T follicular helper cell (primary cell): ENCODE measurements around the gene DPYSL3.

Experiments used
- DNase-seq: peaks from one replicate; pipeline ENCODE4 v3.0.0-alpha.2; 2020; ENCODE audit warnings: low read depth

The DPYSL3 gene

DNA sequence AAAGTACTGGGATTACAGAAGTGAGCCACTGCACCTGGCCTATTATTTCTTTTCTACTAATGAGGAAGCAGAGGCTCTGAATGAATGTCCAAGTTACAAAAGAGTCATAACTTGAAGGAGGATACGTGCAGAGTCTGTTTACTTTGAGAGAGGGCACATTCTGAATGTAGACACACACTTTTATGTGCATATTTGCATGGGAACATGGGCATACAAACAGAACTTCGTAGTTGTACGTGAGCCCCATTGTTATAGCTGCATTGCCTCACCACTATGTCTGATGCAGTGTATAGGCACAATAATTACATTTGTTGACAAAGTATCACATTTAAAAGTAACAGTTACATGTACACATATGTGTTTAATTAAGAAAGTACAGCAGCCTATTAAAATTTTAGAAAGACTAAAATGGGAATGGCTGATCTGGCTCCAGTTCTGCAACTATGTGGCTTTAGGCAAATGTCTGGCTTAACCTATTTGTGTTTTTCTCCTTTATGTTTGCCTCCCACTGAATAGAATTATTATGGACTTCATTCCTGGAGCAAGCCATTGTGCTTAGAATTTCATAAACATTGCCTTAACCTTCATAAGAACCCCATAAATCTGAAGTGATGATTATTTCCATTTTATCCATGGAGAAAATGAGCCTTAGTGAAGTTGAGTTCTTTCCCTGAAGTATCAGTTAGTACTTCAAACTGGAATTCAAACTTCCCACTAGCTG lies 3.0 kb upstream of the DPYSL3 start:
- no peak for DNase-seq

DNA sequence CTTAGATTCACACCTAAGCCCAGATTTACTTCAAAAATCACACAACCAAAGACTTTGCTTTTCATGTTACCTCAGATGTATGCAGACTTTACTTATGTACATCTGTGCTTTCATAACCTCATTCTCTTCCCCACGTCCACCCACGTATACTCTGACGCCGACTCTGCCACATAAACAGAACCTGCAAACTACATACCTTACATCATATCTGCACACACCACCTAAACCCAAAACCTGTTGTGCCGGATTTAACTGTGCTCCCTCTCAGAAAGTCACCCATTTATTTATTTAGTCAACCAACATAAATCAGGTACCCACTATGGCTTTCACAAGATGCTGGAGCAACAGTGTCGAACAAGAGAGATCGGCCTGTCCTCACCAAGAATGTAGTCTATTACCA lies 1.0 kb upstream of the DPYSL3 start:
- no peak for DNase-seq

DNA sequence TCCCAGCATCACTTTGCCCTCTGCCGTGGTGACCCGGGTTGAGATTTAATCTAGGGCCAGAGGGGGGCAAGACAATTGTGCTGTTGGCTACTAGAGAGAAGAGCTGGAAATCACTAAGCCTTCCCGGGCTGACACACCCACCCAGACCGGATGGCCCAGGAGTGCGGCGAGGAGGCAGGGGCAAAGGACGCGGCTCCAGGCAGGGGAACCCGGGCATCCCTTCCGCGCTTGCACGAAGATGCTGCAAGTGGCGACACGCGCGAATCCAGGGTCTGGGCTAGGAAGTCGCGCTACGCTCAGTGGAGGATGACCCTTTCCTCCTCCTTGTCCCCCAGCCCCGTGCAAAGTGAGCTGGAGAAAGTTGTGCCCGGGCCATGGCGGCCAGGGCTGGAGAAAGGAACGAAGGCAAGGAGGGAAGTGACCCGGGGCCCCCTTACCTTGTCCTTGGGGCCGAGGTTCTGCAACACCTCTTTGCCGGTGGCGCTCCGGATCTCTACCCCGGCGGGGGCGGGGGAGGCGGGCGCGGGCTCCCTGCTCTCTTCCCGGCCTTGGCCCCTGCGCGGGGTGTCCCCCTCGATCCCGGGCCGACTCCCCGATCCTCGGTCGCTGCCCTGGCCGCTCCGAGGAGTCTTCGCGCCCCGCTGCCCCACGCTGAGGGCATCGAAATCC lies 693 bp downstream of the DPYSL3 start:
- no peak for DNase-seq

DNA sequence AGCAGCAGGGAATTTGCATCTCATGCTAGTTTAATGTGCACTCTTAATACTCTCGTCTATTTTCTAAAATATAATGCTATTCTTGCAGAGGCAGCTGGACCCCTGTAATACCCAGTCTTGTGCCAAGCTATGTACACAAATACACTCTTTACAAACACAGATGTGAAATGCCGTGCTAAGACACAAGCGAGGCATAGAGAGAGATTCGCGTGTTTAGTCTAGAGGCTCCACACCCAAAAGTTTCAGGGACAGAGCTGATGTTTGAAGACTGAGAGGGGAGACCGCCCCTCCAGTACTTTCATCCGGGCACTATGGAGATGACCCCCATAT lies 1.2 kb downstream of the DPYSL3 start:
- no peak for DNase-seq

DNA sequence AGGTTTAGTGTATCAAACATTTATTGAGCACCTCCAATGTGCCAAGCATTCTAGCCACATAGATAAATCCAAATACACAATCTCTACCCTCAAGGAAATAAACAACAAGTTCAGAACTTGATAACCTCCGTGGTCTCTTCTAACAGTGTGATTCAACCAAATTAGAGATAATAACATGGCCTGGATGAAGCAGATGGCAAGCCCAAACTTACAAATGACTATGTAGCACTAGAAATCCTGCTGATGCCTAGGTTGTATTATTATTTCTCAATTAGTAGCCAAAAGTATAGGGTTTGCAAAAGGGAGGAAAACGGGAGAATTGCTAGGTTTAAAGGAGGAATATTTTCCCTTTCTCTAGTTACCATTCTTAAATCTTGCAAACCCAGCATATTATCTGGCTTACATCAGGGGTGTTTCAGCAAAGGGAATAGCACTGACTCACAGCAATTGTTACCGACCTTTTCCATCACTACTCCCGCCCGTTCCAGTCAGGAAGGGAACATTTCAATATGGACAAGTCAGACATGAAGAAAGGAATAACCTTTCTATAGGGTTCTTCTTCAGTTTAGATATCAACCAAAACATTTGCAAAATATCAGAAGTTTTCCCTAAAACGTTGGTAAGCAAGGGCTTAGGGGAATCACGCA lies 2.3 kb downstream of the DPYSL3 start:
- DNase-seq: no peak

DNA sequence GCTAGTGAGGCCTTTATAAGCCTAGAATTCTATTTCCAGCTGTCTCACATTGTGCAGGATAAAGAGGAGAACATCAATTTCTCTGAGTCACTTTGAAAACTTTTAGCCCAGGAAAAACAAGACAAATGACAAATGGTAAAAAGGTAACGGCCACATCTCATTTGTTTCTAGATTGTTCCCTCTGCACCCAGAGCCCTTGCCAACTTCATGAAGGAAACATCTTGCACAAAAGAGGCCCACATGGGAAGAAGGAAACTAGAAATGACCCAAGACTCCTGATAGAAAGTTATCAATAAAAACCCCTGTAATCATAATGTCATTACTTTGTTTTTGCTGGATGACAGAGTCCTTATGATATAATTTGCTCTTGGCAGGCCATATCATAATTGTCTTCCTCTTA lies 5.3 kb downstream of the DPYSL3 start:
- no peak for DNase-seq

DNA sequence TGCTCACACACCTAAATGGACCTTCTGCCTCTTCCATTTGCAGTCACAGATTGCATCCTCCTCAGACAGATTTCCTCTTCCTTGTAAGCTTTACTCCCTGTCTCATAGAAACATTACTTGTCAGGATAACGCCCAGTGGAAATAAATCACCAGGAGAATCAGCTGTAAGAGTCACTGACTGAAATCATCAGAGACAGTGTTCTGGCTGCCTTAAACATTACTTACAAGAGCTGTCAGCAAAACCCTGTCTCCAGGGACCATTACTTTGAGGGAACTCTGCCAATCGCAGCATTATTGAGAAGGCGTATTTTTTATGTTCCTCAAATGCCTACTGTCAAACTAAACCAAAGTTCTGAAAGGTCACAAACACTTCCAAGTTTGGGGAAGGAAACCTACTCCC lies 5.9 kb downstream of the DPYSL3 start:
- DNase-seq: no peak

DNA sequence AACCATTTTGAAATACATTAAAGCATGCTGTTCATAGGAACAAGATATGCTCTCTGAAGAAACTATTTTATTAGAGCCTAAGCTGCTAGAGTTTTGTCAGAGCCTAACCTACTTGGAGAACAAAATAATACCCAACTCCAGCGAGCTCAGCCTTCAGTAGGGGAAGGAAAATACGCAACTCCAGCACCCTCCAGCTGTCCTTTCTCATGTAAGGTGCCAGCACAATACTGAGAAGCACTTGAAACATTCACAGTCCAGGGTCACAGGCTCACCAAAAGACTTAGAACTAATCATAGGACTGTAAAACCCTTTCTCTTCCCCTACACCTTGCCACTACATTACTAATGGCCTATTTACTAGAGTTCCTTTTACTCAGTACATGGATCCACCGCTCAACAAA lies 18.9 kb downstream of the DPYSL3 start:
- DNase-seq: no peak

DNA sequence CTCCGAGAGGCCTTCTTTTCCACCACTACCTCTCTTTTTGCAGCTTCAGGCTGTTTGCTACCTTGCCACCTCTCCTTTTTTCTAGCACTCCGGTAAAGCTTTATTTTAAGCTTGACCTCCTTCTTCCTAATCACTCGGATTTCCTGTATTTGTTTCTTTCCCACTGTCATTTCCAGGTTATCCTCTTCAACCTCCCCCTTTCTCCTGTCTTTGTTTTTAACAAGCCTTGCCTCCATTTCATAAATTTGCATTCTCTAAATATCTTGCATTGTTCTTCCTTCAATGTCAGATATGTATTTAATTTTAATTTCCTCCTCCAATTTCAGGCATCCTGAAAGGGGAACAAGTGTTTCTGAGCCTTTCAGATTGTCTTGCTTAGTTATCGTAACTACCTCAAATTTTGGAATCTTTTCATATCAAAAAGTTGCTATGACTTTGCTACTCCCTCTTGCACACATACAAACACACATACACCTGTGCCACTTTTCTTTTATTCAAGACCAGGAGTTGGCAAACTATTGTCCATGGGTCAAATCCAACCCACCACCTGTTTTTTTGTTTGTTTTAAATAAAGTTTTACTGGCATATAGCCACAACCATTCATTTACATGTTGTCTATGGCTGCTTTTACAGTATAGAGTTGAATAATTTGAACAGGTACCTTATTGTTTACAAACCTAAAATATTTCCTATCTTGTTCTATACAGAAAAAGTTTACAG lies 22.7 kb downstream of the DPYSL3 start:
- DNase-seq: no peak

DNA sequence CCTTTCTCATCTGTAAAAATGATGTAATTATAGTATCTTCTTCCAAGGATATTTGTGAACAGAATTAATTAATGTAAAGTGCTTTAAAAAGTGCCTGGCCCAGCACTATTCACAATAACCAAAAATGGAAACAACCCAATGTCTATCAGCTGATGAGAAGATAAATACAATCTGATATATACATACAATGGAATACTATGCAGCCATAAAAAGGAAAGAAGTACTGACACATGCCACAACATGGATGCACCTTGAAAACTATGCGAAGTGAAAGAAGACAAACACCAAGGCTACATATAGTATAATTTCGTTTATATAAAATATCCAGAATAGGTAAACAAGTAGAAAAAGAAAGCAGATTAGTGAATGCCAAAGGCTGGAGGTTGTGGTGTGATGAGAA lies 24.1 kb downstream of the DPYSL3 start:
- no peak for DNase-seq

DNA sequence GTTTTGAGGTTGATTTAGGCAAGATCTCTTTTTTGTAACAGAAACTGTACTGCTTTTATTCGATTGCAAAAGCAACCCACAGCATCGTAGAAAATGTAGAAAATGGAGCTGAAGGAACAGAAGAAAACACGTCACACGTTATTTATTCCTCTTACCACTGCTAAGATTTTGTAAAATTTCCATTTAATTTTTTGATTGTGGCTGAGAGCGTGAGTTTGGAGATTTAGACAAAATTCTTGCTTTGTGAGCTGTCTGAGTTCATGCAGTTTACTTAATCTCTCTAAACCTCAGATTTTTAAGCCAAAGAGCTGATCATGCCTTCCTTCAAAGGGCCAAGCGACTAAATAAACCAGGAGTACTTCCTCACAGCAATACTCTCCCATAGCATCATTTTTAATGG lies 24.8 kb downstream of the DPYSL3 start:
- DNase-seq: no peak

DNA sequence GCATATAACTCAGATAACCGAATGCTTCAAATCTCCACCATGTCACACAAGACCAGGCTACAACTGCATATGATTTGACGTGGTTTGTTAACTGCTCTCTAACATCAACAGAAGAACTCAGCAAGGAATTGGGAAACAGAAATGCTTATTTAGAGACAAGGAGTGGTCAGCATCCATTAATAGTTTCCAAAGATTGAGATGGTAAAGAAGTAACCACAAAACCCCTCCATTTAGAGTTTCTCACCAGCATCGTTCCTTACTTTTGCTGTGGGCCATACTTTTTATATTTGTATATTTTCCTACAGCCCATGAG lies 25.2 kb downstream of the DPYSL3 start:
- DNase-seq: no peak

DNA sequence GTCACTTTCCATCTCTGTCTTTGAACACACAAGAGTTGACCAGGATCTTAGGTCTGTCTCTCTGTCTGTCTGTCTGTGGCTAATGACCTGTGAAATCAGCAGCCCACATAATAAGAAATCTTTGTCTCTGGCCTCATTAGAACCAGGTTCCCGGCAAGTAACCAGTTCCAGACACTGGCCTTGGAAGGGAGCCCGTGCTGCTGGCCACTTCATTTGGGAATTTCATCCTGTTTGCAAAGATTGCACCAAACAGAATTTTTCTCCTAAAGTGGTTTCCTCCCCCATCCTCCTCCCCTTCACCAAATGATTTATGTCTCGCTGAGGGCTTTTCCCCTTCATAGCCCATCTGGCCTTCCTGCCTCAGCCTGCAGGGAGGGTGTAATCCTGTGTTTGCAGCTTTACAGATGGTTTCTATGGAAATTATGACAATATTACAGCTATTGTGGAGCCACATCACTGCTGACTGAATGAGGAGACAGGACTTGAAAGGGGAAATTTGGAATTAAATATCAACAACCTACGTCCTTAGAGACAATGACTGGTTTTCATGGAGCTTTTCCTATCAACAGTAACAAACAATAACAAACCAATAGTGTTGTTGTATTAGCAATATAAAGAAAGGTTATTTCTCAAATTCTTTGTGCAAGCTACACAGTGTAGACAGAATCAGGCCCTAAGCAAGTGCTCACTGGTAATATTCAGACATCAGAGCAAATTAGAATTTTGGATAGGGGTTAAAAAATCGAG lies 25.7 kb downstream of the DPYSL3 start:
- no peak for DNase-seq

DNA sequence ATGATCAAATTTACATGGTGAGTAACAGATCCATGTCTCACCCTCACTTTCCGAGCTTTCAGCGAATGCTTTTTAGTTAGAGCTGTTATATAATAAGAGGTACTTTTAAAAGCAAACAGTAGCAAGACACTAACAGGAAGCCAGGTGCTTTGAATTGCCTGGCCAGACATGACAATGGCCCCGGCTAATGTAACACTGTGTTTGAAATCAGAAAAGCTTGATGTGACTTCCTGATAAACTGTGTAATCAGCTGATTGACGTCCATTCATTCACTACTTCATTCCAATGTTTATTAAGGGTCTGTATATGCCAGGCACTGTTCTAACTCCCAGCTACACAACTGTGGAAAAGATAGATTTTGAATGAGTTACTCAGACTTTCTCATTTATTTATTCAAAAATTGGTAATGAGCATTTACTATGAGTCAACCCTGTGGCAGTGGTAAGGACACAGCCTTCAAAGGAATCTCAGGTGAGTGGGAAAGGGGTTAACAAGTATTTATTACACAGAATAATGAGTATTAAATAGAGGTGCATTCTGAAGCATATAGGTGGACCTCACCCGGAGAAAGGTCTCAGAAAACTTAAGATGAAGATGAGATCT lies 26.6 kb downstream of the DPYSL3 start:
- DNase-seq: no peak

DNA sequence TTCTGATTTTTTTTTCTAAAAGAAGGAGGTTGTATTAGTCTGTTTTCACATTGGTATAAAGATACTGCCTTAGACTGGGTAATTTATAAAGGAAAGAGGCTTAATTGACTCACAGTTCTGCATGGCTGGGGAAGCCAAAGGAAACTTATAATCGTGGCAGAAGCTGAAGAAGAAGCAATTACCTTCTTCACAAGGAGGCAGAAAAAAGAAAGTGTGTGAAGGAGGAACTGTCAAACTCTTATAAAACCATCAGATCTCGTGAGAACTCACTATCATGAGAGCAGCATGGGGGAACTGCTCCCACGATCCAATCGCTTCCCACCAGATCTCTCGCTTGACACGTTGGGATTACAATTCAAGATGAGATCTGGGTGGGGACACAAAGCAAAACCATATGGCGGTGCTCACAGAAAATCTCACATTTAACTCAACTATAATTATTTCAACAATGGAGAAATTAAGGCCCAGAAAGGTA lies 27.1 kb downstream of the DPYSL3 start:
- DNase-seq: no peak

DNA sequence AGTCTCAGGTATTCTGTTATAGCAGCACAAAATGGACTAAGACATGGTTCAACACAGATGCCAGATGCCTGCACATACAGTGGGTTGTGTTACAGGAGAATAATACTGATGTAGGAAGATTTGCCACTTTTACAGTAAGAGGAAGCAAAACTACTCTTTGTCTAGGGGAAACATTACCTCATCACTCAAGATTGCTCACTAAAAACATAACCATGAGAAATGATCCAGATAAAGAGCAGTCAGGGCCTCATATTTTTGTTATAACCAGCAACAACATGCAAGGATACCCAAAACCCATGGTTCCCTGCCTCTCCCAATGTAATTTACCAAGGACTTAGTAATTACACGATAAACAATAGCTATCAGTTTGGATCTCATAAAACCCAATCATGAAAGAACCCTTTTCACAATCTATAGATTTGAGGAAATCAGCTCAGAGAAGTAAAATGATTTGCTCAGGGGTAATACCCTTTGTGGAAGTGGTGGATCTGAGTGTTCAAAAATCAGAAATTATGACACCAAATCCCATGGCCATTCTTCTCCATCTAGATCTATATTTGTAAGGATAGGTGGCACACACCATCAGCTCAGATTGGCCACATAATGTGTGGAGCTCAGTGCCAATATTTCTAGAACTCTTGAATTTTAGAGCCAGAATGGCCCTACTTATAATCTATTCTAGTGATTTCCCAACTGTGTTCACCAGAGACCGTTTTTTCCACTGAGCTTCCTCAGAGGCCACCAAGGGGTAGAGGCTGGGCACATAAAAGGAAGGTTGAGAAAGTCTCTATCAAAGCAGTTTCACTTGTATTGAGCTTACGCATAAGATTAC lies 27.8 kb downstream of the DPYSL3 start:
- no peak for DNase-seq

DNA sequence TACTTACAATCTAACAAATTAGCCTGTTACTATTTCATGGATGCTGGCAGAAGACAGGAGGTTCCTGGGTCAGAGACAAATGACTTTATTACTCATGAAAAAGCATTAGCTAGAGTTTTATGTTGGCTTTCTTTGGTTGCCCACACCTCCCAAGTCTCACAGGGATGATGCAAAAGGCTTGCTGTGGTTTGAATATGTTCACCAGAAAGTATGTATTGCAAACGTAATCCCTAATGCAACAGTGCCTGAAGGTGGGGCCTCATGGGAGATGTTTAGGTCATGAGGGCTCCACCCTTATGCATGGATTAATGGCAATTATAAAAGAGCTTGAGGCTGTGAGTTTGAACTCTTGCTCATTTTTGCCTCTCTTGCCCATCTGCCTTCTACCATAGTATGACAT lies 28.5 kb downstream of the DPYSL3 start:
- no peak for DNase-seq

DNA sequence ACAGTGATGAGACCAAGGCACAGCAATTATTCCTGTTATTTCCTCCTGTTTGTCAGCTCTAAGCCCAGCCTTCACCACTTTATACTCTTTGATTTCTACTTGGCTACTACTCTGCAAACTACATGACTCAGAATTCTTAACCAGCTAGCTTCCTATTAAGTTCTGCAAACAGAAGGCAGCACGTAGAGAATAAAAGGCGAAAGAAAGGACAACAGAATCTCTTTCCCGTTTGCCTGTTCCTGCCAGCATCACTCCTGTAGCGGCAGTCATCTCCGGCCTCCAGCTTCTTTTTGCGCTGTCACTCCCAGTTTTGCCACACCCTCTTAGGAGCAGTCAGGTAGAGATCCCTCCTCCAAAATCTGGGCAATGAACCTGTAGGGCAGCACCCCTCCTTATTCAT lies 29.9 kb downstream of the DPYSL3 start:
- no peak for DNase-seq

DNA sequence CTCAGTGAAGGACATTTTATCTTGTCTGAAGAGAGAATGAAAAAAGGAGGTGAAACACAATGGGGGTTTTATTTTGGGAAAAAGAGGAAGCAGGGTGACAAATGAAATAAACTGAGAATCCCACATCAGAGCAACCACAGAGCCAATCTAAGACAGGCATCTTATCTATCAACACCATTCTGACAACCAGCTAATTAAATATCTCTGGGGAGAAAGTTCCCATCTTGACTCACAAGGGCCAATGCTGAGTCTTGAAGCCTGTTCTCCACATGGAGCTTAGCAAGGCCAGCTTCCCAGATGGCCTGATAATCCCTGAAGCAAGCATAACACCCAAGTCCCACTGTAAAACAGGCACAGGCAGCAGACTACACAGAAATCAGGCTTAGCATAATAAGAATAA lies 30.4 kb downstream of the DPYSL3 start:
- no peak for DNase-seq

DNA sequence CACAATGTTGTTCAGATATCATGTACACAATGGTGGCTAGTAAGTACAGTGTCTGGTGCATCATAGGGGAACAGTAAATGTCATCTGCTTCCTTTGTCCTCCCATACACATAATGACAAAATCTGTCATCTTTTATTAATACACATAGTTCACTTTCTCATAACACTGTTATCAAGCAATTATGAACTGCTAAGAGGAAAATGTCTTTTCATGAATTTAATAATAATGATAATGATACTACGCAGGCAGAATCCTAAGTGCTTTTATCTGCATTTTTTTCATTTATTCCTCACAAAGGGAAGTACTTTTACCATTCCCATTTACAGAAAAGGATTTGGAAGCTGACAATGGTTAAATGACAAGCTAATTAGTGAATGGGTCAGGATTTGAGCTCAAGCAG lies 35.7 kb downstream of the DPYSL3 start:
- DNase-seq: no peak
